Gastroesophageal sphincter (tissue), 3 donors: Measurements from ENCODE around the gene PPP3CA.
"Not testable (repeated sequence)": the region's sequence is repeated elsewhere in the genome, so short reads cannot be mapped to it uniquely, and the experiment has no call there.

Experiments used
- CTCF ChIP-seq, 4 experiments: fragments of 200-600 bp in 2 of 4; fragments of 450-650 bp in 2 of 4; sonication (generic) in 1 of 4; IDR thresholded peaks; one replicate each; pipeline ENCODE4 v1.5.1; 2017 to 2019; ENCODE audit warnings: antibody characterized with exemption in 4 of 4, mild to moderate bottlenecking in 2 of 4, moderate library complexity in 2 of 4
- EP300 ChIP-seq: sonication (generic); formaldehyde crosslinking; IDR thresholded peaks from one replicate; pipeline ENCODE4 v1.6.1; 2017; ENCODE audit warnings: antibody characterized with exemption, mild to moderate bottlenecking
- POLR2AphosphoS5 ChIP-seq: sonication (generic); formaldehyde crosslinking; IDR thresholded peaks from one replicate; pipeline ENCODE4 v1.6.1; 2017; ENCODE audit warnings: antibody characterized with exemption

GRCh38 chr4:101182688-101183087 is 164.6 kb downstream of the PPP3CA start:
- TF ChIP-seq CTCF (IDR thresholded peaks at IDR 0.05); POLR2AphosphoS5; EP300: not testable (repeated sequence)
